ENCODE data around the gene C2orf72. TPM values are rescaled to one million over a fixed set of nuclear protein-coding genes. Genes with fewer than 3 reads are reported as not detected.
"Not testable (repeated sequence)": the region's sequence is repeated elsewhere in the genome, so short reads cannot be mapped to it uniquely, and the experiment has no call there.

Gene C2orf72
- total and polyA plus RNA-seq, 2 experiments from 2014 or later: 86.9 to 112 TPM

- no peak overlapping the region for H3K4me2 ChIP-seq
- TF ChIP-seq CTCF (IDR thresholded peaks at IDR 0.05; ENCODE audit: poor library complexity): no peak
- TF ChIP-seq EZH2phosphoT487 (IDR thresholded peaks at IDR 0.05; ENCODE audit: low read depth, severe bottlenecking, unreplicated experiment): no peak
- H3K4me3 ChIP-seq: no peak overlapping the region
- H4K20me1 ChIP-seq (ENCODE audit: insufficient read depth, poor library complexity, severe bottlenecking): peaks cover 11% of the 10 kb centered on the region
- peaks cover 15% of the 10 kb centered on the region for H3K36me3 ChIP-seq (replicated peaks; ENCODE audit: insufficient read depth, low read depth)
- no peaks in the 10 kb centered on the region for H3K27me3 ChIP-seq
- DNase-seq (ENCODE audit: low spot score): no peak
- H3K9me3 ChIP-seq (ENCODE audit: low read depth): no peaks in the 10 kb centered on the region
- peaks cover 22% of the 10 kb centered on the region for H3K4me1 ChIP-seq (ENCODE audit: insufficient read depth)
- 100% methylated on average over 1 of the region's 1 CpG for WGBS (ENCODE audit: low lambda C conversion rate, missing lambda C conversion rate)
- H3K27ac ChIP-seq: no peak overlapping the region
- no peaks in the 10 kb centered on the region for H3K9me2 ChIP-seq (replicated peaks; ENCODE audit: insufficient read depth)
- no peak overlapping the region for H2AFZ ChIP-seq
- H3K79me2 ChIP-seq: peaks cover 62% of the 10 kb centered on the region
These were observed 26.0 kb downstream of the C2orf72 start for GRCh38 chr2:231063347-231063746.

DNA sequence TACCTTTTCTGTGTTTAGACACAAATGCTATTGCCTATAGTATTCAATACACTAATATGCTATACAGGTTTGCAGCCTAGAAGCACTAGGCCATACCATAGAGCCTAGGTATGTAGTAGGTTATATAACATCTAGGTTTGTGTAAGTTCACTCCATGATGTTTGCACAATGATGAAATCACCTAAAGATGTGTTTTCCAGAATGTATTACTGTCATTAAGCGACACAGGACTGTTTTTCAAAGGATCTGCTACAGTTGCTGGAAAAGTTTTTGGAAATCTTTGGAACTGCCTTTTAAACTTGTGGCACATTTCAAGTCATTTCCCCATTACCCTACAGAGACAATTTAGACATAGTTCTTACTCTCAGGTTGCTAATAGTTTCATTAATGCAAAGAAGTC lies 28.6 kb downstream of the C2orf72 start:
- Histone ChIP-seq H4K20me1 (ENCODE audit: insufficient read depth, poor library complexity, severe bottlenecking) (no peaks in the 10 kb centered on the region), H3K36me3 (replicated peaks; ENCODE audit: insufficient read depth, low read depth) (peaks cover 15% of the 10 kb centered on the region), H3K9me2 (replicated peaks; ENCODE audit: insufficient read depth) (no peaks in the 10 kb centered on the region), H2AFZ (no peak overlapping the region), H3K4me2 (no peak overlapping the region), H3K27me3 (no peaks in the 10 kb centered on the region), H3K27ac (no peak overlapping the region), H3K79me2 (peaks cover 36% of the 10 kb centered on the region), H3K4me1 (ENCODE audit: insufficient read depth) (peaks cover 14% of the 10 kb centered on the region), H3K4me3 (no peak overlapping the region), H3K9me3 (ENCODE audit: low read depth) (no peaks in the 10 kb centered on the region)
- 85% methylated on average over 1 of the region's 1 CpG for WGBS (ENCODE audit: low lambda C conversion rate, missing lambda C conversion rate)
- TF ChIP-seq CTCF (IDR thresholded peaks at IDR 0.05; ENCODE audit: poor library complexity): no peak
- no peak for TF ChIP-seq EZH2phosphoT487 (IDR thresholded peaks at IDR 0.05; ENCODE audit: low read depth, severe bottlenecking, unreplicated experiment)
- no peak for TF ChIP-seq EZH2 (IDR thresholded peaks at IDR 0.05; ENCODE audit: borderline replicate concordance)
- DNase-seq (ENCODE audit: low spot score): no peak

- H3K4me2 ChIP-seq; H3K27me3 ChIP-seq; H3K36me3 ChIP-seq (replicated peaks; ENCODE audit: insufficient read depth, low read depth); H2AFZ ChIP-seq; H4K20me1 ChIP-seq (ENCODE audit: insufficient read depth, poor library complexity, severe bottlenecking); H3K9me3 ChIP-seq (ENCODE audit: low read depth); H3K9me2 ChIP-seq (replicated peaks; ENCODE audit: insufficient read depth); DNase-seq (ENCODE audit: low spot score); H3K4me3 ChIP-seq: not testable (repeated sequence)
- Histone ChIP-seq H3K4me1 (ENCODE audit: insufficient read depth) (peaks cover 14% of the 10 kb centered on the region), H3K27ac (peak overlapping the region; percentile 80), H3K79me2 (peaks cover 20% of the 10 kb centered on the region)
- 90% methylated on average over 6 of the region's 8 CpGs for WGBS (ENCODE audit: low lambda C conversion rate, missing lambda C conversion rate)
These were observed 30.2 kb downstream of the C2orf72 start for GRCh38 chr2:231067531-231067930.

DNA sequence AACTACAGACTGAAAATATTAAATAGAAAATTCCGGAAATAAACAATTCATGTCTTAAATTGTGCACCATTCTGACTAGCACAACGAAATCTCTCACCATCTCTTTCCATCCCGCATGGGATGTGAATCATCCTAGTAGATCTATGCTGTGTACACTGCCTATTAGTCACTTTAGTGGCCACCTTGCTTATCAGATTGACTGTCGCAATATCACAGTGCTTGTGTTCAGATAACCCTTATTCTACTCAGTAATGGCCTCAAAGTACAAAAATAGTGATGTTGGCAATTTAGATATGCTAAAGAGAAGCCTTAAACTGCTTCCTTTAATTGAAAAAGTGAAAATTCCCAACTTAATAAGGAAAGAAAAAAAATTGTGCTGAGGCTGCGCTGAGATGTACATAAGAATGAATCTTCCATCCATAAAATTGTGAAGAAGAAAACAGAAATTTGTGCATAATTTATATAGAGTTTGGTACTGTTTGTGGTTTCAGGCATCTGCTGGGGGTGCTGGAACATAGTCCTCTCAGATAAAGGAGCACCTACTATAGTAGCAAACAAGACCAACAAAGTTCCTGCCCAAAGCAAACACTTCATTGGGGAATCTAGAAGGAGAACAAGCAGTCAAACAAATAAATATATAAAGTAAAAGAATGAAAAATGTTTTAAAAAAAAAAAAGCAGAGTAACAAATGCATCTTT lies 31.4 kb downstream of the C2orf72 start:
- TF ChIP-seq CTCF (IDR thresholded peaks at IDR 0.05; ENCODE audit: poor library complexity) (no peak), EZH2 (IDR thresholded peaks at IDR 0.05; ENCODE audit: borderline replicate concordance) (no peak), EZH2phosphoT487 (IDR thresholded peaks at IDR 0.05; ENCODE audit: low read depth, severe bottlenecking, unreplicated experiment) (no peak)
- Histone ChIP-seq H3K9me3 (ENCODE audit: low read depth) (no peaks in the 10 kb centered on the region), H4K20me1 (ENCODE audit: insufficient read depth, poor library complexity, severe bottlenecking) (no peaks in the 10 kb centered on the region), H3K4me1 (ENCODE audit: insufficient read depth) (peaks cover 14% of the 10 kb centered on the region), H3K79me2 (peaks cover 10% of the 10 kb centered on the region), H3K9me2 (replicated peaks; ENCODE audit: insufficient read depth) (no peaks in the 10 kb centered on the region), H3K4me3 (no peak overlapping the region), H2AFZ (no peak overlapping the region), H3K36me3 (replicated peaks; ENCODE audit: insufficient read depth, low read depth) (no peaks in the 10 kb centered on the region), H3K4me2 (peak overlapping the region; percentile 27), H3K27me3 (no peaks in the 10 kb centered on the region), H3K27ac (peak overlapping the region; percentile 80)
- WGBS (ENCODE audit: low lambda C conversion rate, missing lambda C conversion rate): 69% methylated on average over 5 of the region's 5 CpGs
- DNase-seq (ENCODE audit: low spot score): peak; percentile 60
